ENCODE results near the gene LMTK2.

The LMTK2 gene

DNA sequence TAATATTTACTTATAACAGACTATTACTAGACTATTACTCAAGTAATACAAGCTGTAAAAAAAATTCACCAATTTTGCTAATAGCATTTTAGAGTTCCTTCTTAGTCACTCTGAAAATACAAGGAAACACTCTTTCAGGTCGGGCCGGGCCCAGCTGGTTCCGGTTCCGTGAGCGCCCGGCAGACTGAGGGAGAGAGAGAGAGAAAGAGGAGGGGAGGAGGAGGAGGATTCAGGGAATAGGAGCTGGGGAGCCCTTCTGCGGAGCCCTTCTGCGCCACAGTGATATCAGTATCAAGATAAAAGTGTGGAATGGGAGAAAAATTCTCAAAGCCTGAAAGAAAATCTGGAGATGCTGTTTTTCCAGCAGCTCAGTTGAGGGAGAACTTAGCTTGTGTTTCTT lies 74.1 kb downstream of the LMTK2 start:
- TF ChIP-seq, protein P1, sequence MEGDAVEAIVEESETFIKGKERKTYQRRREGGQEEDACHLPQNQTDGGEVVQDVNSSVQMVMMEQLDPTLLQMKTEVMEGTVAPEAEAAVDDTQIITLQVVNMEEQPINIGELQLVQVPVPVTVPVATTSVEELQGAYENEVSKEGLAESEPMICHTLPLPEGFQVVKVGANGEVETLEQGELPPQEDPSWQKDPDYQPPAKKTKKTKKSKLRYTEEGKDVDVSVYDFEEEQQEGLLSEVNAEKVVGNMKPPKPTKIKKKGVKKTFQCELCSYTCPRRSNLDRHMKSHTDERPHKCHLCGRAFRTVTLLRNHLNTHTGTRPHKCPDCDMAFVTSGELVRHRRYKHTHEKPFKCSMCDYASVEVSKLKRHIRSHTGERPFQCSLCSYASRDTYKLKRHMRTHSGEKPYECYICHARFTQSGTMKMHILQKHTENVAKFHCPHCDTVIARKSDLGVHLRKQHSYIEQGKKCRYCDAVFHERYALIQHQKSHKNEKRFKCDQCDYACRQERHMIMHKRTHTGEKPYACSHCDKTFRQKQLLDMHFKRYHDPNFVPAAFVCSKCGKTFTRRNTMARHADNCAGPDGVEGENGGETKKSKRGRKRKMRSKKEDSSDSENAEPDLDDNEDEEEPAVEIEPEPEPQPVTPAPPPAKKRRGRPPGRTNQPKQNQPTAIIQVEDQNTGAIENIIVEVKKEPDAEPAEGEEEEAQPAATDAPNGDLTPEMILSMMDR (IDR thresholded peaks at IDR 0.05): no peak

DNA sequence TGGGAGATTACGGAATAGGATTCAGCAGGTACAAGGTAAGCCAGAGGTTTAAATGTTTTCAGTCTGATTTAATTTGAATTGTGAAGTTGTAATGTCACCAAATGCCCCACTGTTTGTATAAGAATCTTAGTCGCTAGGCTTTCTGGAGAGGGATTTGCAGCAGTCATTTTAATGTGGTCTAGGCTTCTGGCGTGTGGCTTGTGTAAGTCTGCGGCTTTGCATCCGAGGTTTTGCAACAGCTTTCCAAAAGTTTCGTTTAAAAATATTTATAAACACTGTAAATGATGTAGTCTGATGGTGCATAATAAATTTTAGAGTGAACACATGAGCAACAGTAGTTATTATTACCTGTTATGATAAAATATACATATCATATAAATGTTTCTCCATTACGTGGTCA lies 78.4 kb downstream of the LMTK2 start:
- TF ChIP-seq, protein P1 (IDR thresholded peaks at IDR 0.05): no peak

DNA sequence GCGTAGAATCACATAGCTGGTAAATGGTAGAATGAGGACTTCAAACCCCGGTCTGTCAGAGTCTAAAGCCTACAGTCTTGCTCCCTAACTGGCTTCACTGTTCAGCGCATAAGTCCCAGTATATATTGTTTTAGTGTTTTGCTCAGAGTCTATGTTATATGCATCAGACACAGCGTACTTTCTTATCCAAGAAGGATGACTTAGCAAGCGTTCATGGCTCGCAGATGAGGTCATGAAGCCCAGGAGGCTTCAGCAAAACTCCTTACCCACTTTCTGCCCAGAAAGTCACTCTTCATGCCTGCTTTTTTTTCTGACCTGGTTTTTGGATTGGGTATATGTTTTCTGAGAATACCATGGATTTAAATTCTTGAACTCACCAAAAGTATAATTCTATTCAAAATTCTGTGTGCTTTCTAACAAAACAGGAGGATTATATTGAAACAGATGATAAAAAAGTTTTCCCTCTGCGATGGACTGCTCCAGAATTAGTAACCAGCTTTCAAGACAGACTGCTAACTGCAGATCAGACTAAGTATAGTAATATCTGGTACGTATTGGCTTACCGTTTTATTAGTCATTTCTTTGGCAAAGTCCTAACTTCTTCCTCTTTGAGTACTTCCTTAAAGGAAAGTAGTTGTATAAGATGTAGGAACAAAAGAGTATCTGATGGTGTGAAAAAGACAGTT lies 79.9 kb downstream of the LMTK2 start:
- TF ChIP-seq, protein P1 (IDR thresholded peaks at IDR 0.05): no peak

DNA sequence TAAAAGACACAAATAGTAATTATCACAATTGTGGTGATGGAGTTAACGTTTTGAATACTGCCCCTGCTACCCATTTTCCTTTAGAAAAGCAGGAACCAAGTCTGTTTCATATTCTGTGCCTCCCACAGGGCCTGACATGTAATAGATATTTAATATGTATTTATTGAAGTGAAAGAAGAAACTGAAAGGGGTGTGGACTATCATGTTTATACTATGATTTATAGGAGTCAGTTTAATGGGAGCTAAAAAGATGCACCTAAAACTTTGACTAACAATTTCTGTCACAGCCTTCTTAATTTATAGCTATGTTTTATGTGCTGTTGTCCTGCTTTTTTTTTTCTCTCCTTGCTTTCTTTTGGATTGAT lies 80.5 kb downstream of the LMTK2 start:
- TF ChIP-seq, protein P1 (IDR thresholded peaks at IDR 0.05): no peak

DNA sequence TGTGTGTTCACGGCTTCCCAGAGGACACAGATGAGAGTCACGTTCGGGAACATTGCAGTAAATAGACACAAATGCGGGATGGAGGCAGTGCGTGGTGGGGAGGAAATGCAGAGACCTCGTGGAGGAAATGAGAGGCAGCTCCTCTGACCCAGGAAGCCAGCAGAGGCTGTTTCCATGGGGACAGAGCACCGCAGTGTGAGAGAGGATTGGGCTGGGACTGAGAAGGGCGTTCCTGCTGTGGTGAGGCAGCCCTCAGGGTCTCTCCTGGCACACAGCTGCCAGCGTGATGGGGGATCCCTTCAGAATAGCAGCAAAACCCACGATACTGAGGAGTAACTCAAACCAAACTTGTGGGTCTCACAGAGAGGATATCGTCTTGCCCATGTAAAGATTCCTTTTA lies 82.9 kb downstream of the LMTK2 start:
- TF ChIP-seq, protein P1 (IDR thresholded peaks at IDR 0.05): no peak

DNA sequence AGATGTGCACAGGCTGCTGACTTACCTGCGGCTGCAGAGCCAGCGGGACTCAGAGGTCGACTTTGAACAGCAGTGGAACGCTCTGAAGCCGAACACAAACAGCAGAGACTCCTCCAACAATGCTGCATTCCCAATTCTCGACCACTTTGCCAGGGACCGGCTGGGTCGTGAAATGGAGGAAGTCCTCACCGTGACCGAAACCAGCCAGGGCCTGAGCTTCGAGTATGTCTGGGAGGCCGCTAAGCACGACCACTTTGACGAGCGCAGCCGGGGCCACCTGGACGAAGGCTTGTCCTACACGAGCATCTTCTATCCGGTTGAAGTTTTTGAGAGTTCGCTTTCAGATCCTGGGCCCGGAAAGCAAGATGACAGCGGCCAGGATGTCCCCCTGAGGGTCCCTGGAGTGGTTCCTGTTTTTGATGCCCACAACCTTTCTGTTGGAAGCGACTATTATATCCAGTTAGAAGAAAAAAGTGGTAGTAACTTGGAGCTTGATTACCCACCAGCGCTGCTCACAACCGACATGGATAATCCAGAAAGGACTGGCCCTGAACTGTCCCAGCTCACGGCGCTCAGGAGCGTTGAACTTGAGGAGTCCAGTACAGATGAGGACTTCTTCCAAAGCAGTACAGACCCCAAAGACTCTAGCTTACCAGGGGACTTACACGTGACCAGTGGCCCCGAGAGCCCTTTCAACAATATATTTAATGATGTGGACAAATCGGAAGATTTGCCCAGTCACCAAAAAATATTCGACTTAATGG lies 85.2 kb downstream of the LMTK2 start:
- TF ChIP-seq, protein P1 (IDR thresholded peaks at IDR 0.05): no peak

DNA sequence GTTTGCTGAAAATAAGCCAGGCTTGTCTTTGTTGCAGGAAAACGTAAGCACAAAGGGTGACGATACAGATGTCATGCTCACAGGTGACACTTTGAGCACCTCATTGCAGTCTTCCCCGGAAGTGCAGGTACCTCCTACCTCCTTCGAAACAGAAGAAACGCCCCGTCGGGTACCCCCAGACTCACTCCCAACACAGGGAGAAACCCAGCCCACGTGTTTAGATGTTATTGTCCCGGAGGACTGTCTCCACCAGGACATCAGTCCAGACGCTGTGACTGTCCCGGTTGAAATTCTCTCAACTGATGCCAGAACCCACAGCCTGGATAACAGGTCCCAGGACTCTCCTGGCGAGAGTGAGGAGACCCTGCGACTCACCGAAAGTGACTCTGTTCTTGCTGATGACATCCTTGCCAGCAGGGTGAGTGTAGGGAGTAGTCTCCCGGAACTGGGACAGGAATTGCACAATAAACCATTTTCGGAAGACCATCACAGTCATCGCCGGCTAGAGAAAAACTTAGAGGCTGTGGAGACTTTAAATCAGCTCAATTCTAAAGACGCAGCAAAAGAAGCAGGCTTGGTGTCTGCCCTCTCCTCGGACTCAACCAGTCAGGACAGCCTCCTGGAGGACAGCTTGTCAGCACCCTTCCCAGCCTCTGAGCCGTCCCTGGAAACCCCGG lies 86.3 kb downstream of the LMTK2 start:
- TF ChIP-seq, protein P1 (IDR thresholded peaks at IDR 0.05): no peak

Measured in LNCAP (cell line).